ENCODE measurements around the gene LRRC32. TPM values are rescaled to one million over a fixed set of nuclear protein-coding genes. Genes with fewer than 3 reads are reported as not detected.

The LRRC32 gene
- total RNA-seq, 1 donor from 2014 or later = 5.5 TPM

- intact Hi-C loops (cut with micrococcal nuclease) = no loop called here
- DNase-seq (ENCODE audit: low spot score) = no peak
- Mint-ChIP-seq H3K36me3 (ENCODE audit: low read depth) (no peaks in the 10 kb centered on the region), H3K4me1 (ENCODE audit: low read depth) (peaks cover 9% of the 10 kb centered on the region), H3K27ac (no peak overlapping the region), H3K4me3 (no peak overlapping the region), H3K9me3 (no peaks in the 10 kb centered on the region), H3K27me3 (ENCODE audit: insufficient read depth) (peaks cover 6% of the 10 kb centered on the region)
These were observed 24.1 kb upstream of the LRRC32 start for GRCh38 chr11:76694664-76695063.

- Mint-ChIP-seq H3K36me3 (ENCODE audit: low read depth) (no peaks in the 10 kb centered on the region), H3K9me3 (no peaks in the 10 kb centered on the region), H3K27ac (no peak overlapping the region), H3K4me1 (ENCODE audit: low read depth) (peaks cover 9% of the 10 kb centered on the region), H3K4me3 (no peak overlapping the region), H3K27me3 (ENCODE audit: insufficient read depth) (peaks cover 6% of the 10 kb centered on the region)
- intact Hi-C loops (cut with micrococcal nuclease) = no loop called here
- no peak for DNase-seq (ENCODE audit: low spot score)
These were observed 23.3 kb upstream of the LRRC32 start for GRCh38 chr11:76693806-76694205.

DNA sequence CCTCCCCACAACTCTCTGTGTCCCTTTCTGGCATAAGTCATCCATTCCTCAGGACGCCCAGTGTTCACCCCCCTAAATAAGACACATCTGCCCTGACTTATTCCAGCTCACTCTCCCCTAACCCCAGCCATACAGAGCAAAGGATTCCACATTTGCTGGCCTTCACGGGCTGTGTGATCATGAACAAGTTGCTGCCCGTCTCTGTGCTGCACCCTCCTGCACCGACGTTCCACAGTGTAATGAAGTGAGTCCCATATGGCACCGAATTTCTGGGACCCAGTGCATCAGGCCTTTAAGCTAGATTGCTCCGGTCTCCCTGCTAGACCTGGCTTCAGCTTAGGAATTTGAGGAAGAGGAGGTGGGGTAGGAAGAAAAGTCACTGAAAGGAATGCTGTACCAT is 22.4 kb upstream of the LRRC32 start:
- peaks cover 6% of the 10 kb centered on the region for H3K27me3 Mint-ChIP-seq (ENCODE audit: insufficient read depth)

GRCh38 chr11:76691655-76692054 is 21.1 kb upstream of the LRRC32 start:
- peaks cover 14% of the 10 kb centered on the region for H3K4me1 Mint-ChIP-seq (ENCODE audit: low read depth)
- H3K4me3 Mint-ChIP-seq = no peak overlapping the region

More for the DNA sequence above, 22.4 kb upstream of the LRRC32 start:
- no peak for DNase-seq (ENCODE audit: low spot score)
- H3K9me3 Mint-ChIP-seq = no peaks in the 10 kb centered on the region
- no peaks in the 10 kb centered on the region for H3K36me3 Mint-ChIP-seq (ENCODE audit: low read depth)
- H3K4me1 Mint-ChIP-seq (ENCODE audit: low read depth) = peaks cover 9% of the 10 kb centered on the region
- no peak overlapping the region for H3K4me3 Mint-ChIP-seq
- intact Hi-C loops (cut with micrococcal nuclease) = no loop called here
- no peak overlapping the region for H3K27ac Mint-ChIP-seq

DNA sequence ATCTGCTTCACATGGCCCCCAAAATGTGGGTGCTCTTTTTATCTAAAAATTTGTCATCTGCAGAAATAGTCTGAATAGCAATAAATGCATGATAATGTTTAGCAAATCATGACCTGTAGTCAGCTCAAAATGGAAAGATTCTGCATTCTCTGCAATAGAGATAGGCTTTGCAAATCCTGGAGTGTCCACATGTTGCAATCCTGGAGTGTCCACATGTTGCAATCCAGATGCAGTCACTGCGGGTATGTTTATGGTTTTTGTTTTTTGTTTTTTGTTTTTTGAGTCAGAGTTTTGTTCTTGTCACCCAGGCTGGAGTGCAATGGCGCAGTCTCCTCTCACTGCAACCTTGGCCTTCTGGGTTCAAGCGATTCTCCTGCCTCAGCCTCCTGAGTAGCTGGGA is 20.2 kb upstream of the LRRC32 start:
- intact Hi-C loops (cut with micrococcal nuclease) = no loop called here
- Mint-ChIP-seq H3K9me3 (no peaks in the 10 kb centered on the region), H3K4me3 (no peak overlapping the region), H3K27ac (no peak overlapping the region), H3K4me1 (ENCODE audit: low read depth) (peaks cover 20% of the 10 kb centered on the region), H3K27me3 (ENCODE audit: insufficient read depth) (peaks cover 6% of the 10 kb centered on the region), H3K36me3 (ENCODE audit: low read depth) (no peaks in the 10 kb centered on the region)
- no peak for DNase-seq (ENCODE audit: low spot score)

More at GRCh38 chr11:76691655-76692054, 21.1 kb upstream of the LRRC32 start:
- Mint-ChIP-seq H3K27me3 (ENCODE audit: insufficient read depth) (peaks cover 6% of the 10 kb centered on the region), H3K27ac (no peak overlapping the region), H3K9me3 (no peaks in the 10 kb centered on the region), H3K36me3 (ENCODE audit: low read depth) (no peaks in the 10 kb centered on the region)
- intact Hi-C loops (cut with micrococcal nuclease) = no loop called here
- no peak for DNase-seq (ENCODE audit: low spot score)

GRCh38 chr11:76689313-76690260 is 19.0 kb upstream of the LRRC32 start:
- H3K4me3 Mint-ChIP-seq = no peak overlapping the region
- intact Hi-C loops (cut with micrococcal nuclease) = loop anchor here (10.0 kb wide), 1 partner anchor 245 kb away; the partner anchor contains the start of gene EMSY

GRCh38 chr11:76688146-76688545 is 17.6 kb upstream of the LRRC32 start:
- Mint-ChIP-seq H3K36me3 (ENCODE audit: low read depth) (no peaks in the 10 kb centered on the region), H3K27me3 (ENCODE audit: insufficient read depth) (peaks cover 5% of the 10 kb centered on the region), H3K4me3 (no peak overlapping the region), H3K4me1 (ENCODE audit: low read depth) (peaks cover 17% of the 10 kb centered on the region), H3K9me3 (no peaks in the 10 kb centered on the region), H3K27ac (no peak overlapping the region)
- intact Hi-C loops (cut with micrococcal nuclease) = loop anchor here (10.0 kb wide), 1 partner anchor 243 kb away; the partner anchor contains the start of gene EMSY
- no peak for DNase-seq (ENCODE audit: low spot score)

More at GRCh38 chr11:76689313-76690260, 19.0 kb upstream of the LRRC32 start:
- Mint-ChIP-seq H3K4me1 (ENCODE audit: low read depth) (peaks cover 17% of the 10 kb centered on the region), H3K27me3 (ENCODE audit: insufficient read depth) (peaks cover 8% of the 10 kb centered on the region), H3K36me3 (ENCODE audit: low read depth) (no peaks in the 10 kb centered on the region), H3K9me3 (no peaks in the 10 kb centered on the region), H3K27ac (no peak overlapping the region)
- DNase-seq (ENCODE audit: low spot score) = no peak

- Mint-ChIP-seq H3K27me3 (ENCODE audit: insufficient read depth) (peaks cover 8% of the 10 kb centered on the region), H3K36me3 (ENCODE audit: low read depth) (no peaks in the 10 kb centered on the region), H3K4me3 (no peak overlapping the region), H3K4me1 (ENCODE audit: low read depth) (peaks cover 17% of the 10 kb centered on the region), H3K27ac (no peak overlapping the region), H3K9me3 (no peaks in the 10 kb centered on the region)
- DNase-seq (ENCODE audit: low spot score) = no peak
- intact Hi-C loops (cut with micrococcal nuclease) = loop anchor here (10.0 kb wide), 1 partner anchor 242 kb away; the partner anchor contains the start of gene EMSY
These were observed 15.9 kb upstream of the LRRC32 start for GRCh38 chr11:76686261-76687079.

DNA sequence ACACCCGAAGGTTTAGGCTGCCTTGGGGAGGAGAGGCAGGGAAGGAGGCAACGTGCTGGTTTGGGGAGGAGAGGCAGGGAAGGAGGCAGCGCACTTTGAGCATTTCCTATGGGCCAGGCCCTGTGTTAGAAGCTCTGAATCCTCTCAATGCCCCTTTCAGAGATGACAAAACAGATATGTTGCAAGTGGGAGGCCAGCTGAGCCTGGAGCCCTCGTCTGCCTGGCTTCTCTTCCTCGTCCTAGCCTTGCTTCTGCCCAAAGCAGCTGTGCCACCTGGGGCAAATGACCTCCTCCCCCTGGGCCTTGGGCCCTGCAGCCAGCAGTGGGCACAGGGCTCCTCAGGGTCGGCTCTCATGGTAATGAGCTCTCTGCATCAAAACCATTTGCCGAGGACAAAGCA is 15.3 kb upstream of the LRRC32 start:
- intact Hi-C loops (cut with micrococcal nuclease) = loop anchor here (10.0 kb wide), 1 partner anchor 241 kb away; the partner anchor contains the start of gene EMSY
- Mint-ChIP-seq H3K27me3 (ENCODE audit: insufficient read depth) (peaks cover 10% of the 10 kb centered on the region), H3K36me3 (ENCODE audit: low read depth) (no peaks in the 10 kb centered on the region), H3K9me3 (no peaks in the 10 kb centered on the region), H3K4me3 (no peak overlapping the region), H3K4me1 (ENCODE audit: low read depth) (peaks cover 17% of the 10 kb centered on the region), H3K27ac (no peak overlapping the region)
- DNase-seq (ENCODE audit: low spot score) = no peak

DNA sequence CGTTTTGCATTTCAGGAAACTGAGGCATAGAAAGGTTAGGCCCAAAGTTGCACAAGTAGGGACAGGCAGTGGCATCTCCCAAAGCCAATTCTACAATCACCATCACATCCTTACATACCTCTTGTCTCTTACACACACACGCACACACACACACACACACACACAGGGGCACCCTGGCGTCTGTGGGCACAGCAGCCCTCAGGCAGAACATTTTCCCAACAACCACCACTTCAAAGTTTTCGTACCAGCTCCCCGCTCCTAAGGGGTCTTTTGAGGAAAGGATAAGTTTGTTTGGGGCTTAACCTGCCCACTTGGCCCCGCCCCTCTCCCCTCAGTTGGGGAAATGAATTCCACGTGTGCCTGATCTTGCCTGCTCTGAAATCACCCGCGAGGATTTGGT is 14.7 kb upstream of the LRRC32 start:
- H3K36me3 Mint-ChIP-seq (ENCODE audit: low read depth) = no peaks in the 10 kb centered on the region
- peaks cover 10% of the 10 kb centered on the region for H3K27me3 Mint-ChIP-seq (ENCODE audit: insufficient read depth)
- no peak overlapping the region for H3K4me3 Mint-ChIP-seq
- H3K9me3 Mint-ChIP-seq = no peaks in the 10 kb centered on the region
- no peak for DNase-seq (ENCODE audit: low spot score)
- intact Hi-C loops (cut with micrococcal nuclease) = loop anchor here (10.0 kb wide), 1 partner anchor 240 kb away; the partner anchor contains the start of gene EMSY
- no peak overlapping the region for H3K27ac Mint-ChIP-seq
- H3K4me1 Mint-ChIP-seq (ENCODE audit: low read depth) = peaks cover 18% of the 10 kb centered on the region

GRCh38 chr11:76684516-76684915 is 14.0 kb upstream of the LRRC32 start:
- H3K4me1 Mint-ChIP-seq (ENCODE audit: low read depth) = peaks cover 23% of the 10 kb centered on the region
- DNase-seq (ENCODE audit: low spot score) = no peak
- H3K4me3 Mint-ChIP-seq = no peak overlapping the region
- no peaks in the 10 kb centered on the region for H3K9me3 Mint-ChIP-seq
- no peaks in the 10 kb centered on the region for H3K36me3 Mint-ChIP-seq (ENCODE audit: low read depth)
- H3K27me3 Mint-ChIP-seq (ENCODE audit: insufficient read depth) = peaks cover 15% of the 10 kb centered on the region
- intact Hi-C loops (cut with micrococcal nuclease) = loop anchor here (10.0 kb wide), 1 partner anchor 240 kb away; the partner anchor contains the start of gene EMSY
- peak overlapping the region; percentile 14 for H3K27ac Mint-ChIP-seq

- no peaks in the 10 kb centered on the region for H3K36me3 Mint-ChIP-seq (ENCODE audit: low read depth)
- no peak for DNase-seq (ENCODE audit: low spot score)
- H3K27me3 Mint-ChIP-seq (ENCODE audit: insufficient read depth) = peaks cover 19% of the 10 kb centered on the region
- intact Hi-C loops (cut with micrococcal nuclease) = loop anchor here (10.0 kb wide), 1 partner anchor 239 kb away; the partner anchor contains the start of gene EMSY
- H3K9me3 Mint-ChIP-seq = no peaks in the 10 kb centered on the region
- no peak overlapping the region for H3K27ac Mint-ChIP-seq
- no peak overlapping the region for H3K4me3 Mint-ChIP-seq
- peaks cover 34% of the 10 kb centered on the region for H3K4me1 Mint-ChIP-seq (ENCODE audit: low read depth)
These were observed 12.9 kb upstream of the LRRC32 start for GRCh38 chr11:76683161-76684095.

Measured in activated T-helper 1 cell treated with anti-CD3 and anti-CD28 coated beads, Interleukin-12 subunit alpha, Interleukin-12 subunit beta, Interleukin-2, Interleukin-4 antibody, amounts not matched to agents 30 ng/mL and 10 ng/mL and 1 ng/mL, durations not matched to agents 14 hours and 24 hours and 36 hours (primary cell).